HG03097 (cell line): ENCODE results near the gene POLD1.
"Not testable (repeated sequence)": the region's sequence is repeated elsewhere in the genome, so short reads cannot be mapped to it uniquely, and the experiment has no call there.

Experiments
- ATAC-seq: cut with Tn5 transposase; IDR thresholded peaks from one replicate; pipeline ENCODE4 v1.9.1; 2021; ENCODE audit not compliant: unreplicated experiment, low FRiP score

Gene POLD1

GRCh38 chr19:50387176-50387867, 3.2 kb downstream of the POLD1 start:
- ATAC-seq, result no peak

- ATAC-seq, result no peak
Measured at GRCh38 chr19:50387868-50388245, 3.7 kb downstream of the POLD1 start.

GRCh38 chr19:50390295-50390694, 6.1 kb downstream of the POLD1 start:
- ATAC-seq, result not testable (repeated sequence)

GRCh38 chr19:50390952-50391351, 6.8 kb downstream of the POLD1 start:
- not testable (repeated sequence) for ATAC-seq

- ATAC-seq, result no peak
Measured at GRCh38 chr19:50392759-50393158, 8.6 kb downstream of the POLD1 start.

GRCh38 chr19:50393589-50393988, 9.4 kb downstream of the POLD1 start:
- no peak for ATAC-seq

- no peak for ATAC-seq
Measured at GRCh38 chr19:50394017-50394416, 9.9 kb downstream of the POLD1 start.

- ATAC-seq, result no peak
Measured at GRCh38 chr19:50398675-50399367, 14.7 kb downstream of the POLD1 start.

- no peak for ATAC-seq
Measured at GRCh38 chr19:50399368-50399745, 15.2 kb downstream of the POLD1 start.

- no peak for ATAC-seq
Measured at GRCh38 chr19:50401605-50402450, 17.7 kb downstream of the POLD1 start.

- no peak for ATAC-seq
Measured at GRCh38 chr19:50402544-50403301, 18.6 kb downstream of the POLD1 start.

- no peak for ATAC-seq
Measured at GRCh38 chr19:50406156-50406820, 22.1 kb downstream of the POLD1 start.

- no peak for ATAC-seq
Measured at GRCh38 chr19:50406829-50407228, 22.7 kb downstream of the POLD1 start.

- no peak for ATAC-seq
Measured at GRCh38 chr19:50409347-50409746, 25.2 kb downstream of the POLD1 start.

- no peak for ATAC-seq
Measured at GRCh38 chr19:50410109-50410508, 26.0 kb downstream of the POLD1 start.

- ATAC-seq, result no peak
Measured at GRCh38 chr19:50412419-50412818, 28.3 kb downstream of the POLD1 start.

GRCh38 chr19:50413096-50413495, 28.9 kb downstream of the POLD1 start:
- no peak for ATAC-seq

GRCh38 chr19:50413531-50413930, 29.4 kb downstream of the POLD1 start:
- no peak for ATAC-seq

GRCh38 chr19:50414864-50415660, 30.9 kb downstream of the POLD1 start:
- no peak for ATAC-seq
